Mesendoderm (in vitro differentiated cells): ENCODE results near the gene CTNND2.

Experiments used
- DNase-seq: peaks from one replicate; pipeline ENCODE4 v3.0.0; 2013
- H2AK5ac ChIP-seq: 2 replicates; pipeline ENCODE4 v1.6.1; 2013; ENCODE audit warnings: low read length, inconsistent platforms
- H2BK120ac ChIP-seq: 2 replicates; pipeline ENCODE4 v1.6.1; 2013; ENCODE audit warnings: low read depth, mild to moderate bottlenecking, low read length, moderate library complexity, mixed read lengths
- H2BK15ac ChIP-seq: replicated peaks from 2 replicates; pipeline ENCODE4 v1.6.1; 2013; ENCODE audit warnings: low read depth, mild to moderate bottlenecking, moderate library complexity
- H2BK5ac ChIP-seq: 2 replicates; pipeline ENCODE4 v1.6.1; 2013; ENCODE audit warnings: low read length, inconsistent platforms
- H3K18ac ChIP-seq: 2 replicates; pipeline ENCODE4 v1.6.1; 2013; ENCODE audit warnings: mild to moderate bottlenecking, low read length, mixed read lengths
- H3K23ac ChIP-seq: one replicate; pipeline ENCODE4 v1.6.1; 2013; ENCODE audit warnings: low read length
- H3K27ac ChIP-seq: 2 replicates; pipeline ENCODE4 v1.5.1; 2013; ENCODE audit warnings: low read depth, mild to moderate bottlenecking, inconsistent platforms, low read length, moderate library complexity
- H3K27me3 ChIP-seq: 2 replicates; pipeline ENCODE4 v1.6.1; 2013; ENCODE audit warnings: low read length, control low read depth, mild to moderate bottlenecking, inconsistent platforms; ENCODE audit not compliant: insufficient read depth, poor library complexity
- H3K36me3 ChIP-seq: 2 replicates; pipeline ENCODE4 v1.6.1; 2013; ENCODE audit warnings: low read length, inconsistent platforms; ENCODE audit not compliant: control insufficient read depth, insufficient read depth
- H3K4ac ChIP-seq: one replicate; pipeline ENCODE4 v1.6.1; 2013; ENCODE audit warnings: low read depth, mild to moderate bottlenecking, low read length, moderate library complexity
- H3K4me1 ChIP-seq: 2 replicates; pipeline ENCODE4 v1.6.1; 2013; ENCODE audit warnings: low read depth, low read length, inconsistent platforms; ENCODE audit not compliant: control insufficient read depth
- H3K4me2 ChIP-seq: 2 replicates; pipeline ENCODE4 v1.6.1; 2013; ENCODE audit warnings: low read length
- H3K4me3 ChIP-seq: 2 replicates; pipeline ENCODE4 v1.5.1; 2013; ENCODE audit warnings: mild to moderate bottlenecking, low read length
- H3K56ac ChIP-seq: one replicate; pipeline ENCODE4 v1.6.1; 2013; ENCODE audit warnings: low read length
- H3K79me1 ChIP-seq: 2 replicates; pipeline ENCODE4 v1.6.1; 2013; ENCODE audit warnings: low read length, inconsistent platforms
- H3K79me2 ChIP-seq: 2 replicates; pipeline ENCODE4 v1.6.1; 2013; ENCODE audit warnings: mild to moderate bottlenecking, low read length; ENCODE audit not compliant: control insufficient read depth, insufficient read depth
- H3K9ac ChIP-seq: 2 replicates; pipeline ENCODE4 v1.6.1; 2013; ENCODE audit warnings: low read length, inconsistent platforms
- H4K5ac ChIP-seq: one replicate; pipeline ENCODE4 v1.6.1; 2013; ENCODE audit warnings: low read length
- H4K8ac ChIP-seq: one replicate; pipeline ENCODE4 v1.6.1; 2013; ENCODE audit warnings: low read depth, mild to moderate bottlenecking, control low read depth, low read length, moderate library complexity
- WGBS: extraction: QIAGEN DNeasy Blood & Tissue Kit; methylation state at CpG from one replicate; pipeline ENCODE4 v1.1.7; 2013; ENCODE audit warnings: low lambda C conversion rate, missing lambda C conversion rate; ENCODE audit not compliant: insufficient coverage; ENCODE audit errors: extremely low coverage; 5-methylcytosine and 5-hydroxymethylcytosine counted together

Gene CTNND2

GRCh38 chr5:11335881-11336760 lies 568.1 kb downstream of the CTNND2 start:
- Histone ChIP-seq H3K27ac (no peak overlapping the region), H3K4ac (no peak overlapping the region), H3K4me3 (no peak overlapping the region), H2BK15ac (no peak overlapping the region), H3K4me2 (no peak overlapping the region), H2AK5ac (no peak overlapping the region), H2BK120ac (no peak overlapping the region), H3K79me2 (no peaks in the 10 kb centered on the region), H3K9ac (no peak overlapping the region), H3K23ac (no peak overlapping the region), H3K18ac (no peak overlapping the region), H3K4me1 (no peaks in the 10 kb centered on the region), H4K5ac (no peak overlapping the region), H4K8ac (no peak overlapping the region), H3K56ac (no peak overlapping the region), H3K27me3 (no peaks in the 10 kb centered on the region), H2BK5ac (no peak overlapping the region), H3K36me3 (no peaks in the 10 kb centered on the region), H3K79me1 (no peaks in the 10 kb centered on the region)
- WGBS: no CpG with 5 or more reads among the region's 3 CpGs
- peak; percentile 4 for DNase-seq

DNA sequence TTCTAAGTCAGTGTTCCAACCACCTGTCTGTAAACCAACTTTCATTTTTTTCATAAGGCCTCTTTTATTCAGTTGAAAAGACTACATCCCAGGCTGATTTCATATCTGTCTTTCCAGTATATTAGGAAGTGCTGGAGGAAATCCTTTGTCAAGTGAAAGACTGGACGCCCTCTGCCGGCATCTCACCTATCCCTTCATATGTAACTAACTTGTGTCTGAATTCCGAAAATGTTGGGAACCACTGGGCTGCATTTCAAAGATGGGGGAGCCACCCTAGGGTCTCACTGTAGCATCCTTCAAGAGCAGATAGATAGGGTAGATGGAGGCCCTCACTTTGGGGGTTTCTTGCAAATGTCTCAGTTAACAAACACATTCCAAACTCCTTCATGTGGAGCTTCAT lies 569.8 kb downstream of the CTNND2 start:
- H3K4me1 ChIP-seq: no peaks in the 10 kb centered on the region
- no CpG with 5 or more reads among the region's 3 CpGs for WGBS
- H3K27me3 ChIP-seq: no peaks in the 10 kb centered on the region

DNA sequence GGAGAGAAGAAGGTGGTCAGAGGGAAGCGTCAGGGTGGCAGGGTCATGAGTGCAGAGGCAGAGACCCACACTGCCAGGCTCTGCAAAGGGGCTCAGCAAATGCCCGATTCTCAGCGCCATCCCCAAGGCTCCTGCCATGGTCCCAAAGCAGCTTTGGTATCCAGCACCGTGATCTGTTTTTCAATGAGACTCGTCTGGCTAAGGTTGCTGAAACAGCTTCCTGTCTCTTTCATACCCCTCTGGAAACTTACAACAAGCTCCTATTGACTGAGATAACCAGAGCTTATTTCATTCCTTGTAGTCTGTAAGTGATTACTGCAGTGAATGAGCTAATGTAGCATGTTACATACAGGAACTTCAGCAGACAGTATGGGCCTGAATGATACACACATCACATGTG lies 574.6 kb downstream of the CTNND2 start:
- H3K9ac ChIP-seq: no peak overlapping the region
- H3K79me1 ChIP-seq: no peaks in the 10 kb centered on the region
- H3K36me3 ChIP-seq: no peaks in the 10 kb centered on the region
- H4K8ac ChIP-seq: no peak overlapping the region
- H3K27me3 ChIP-seq: no peaks in the 10 kb centered on the region
- no peak overlapping the region for H2BK5ac ChIP-seq
- no peak overlapping the region for H2BK120ac ChIP-seq
- no peak overlapping the region for H3K18ac ChIP-seq
- no peak overlapping the region for H3K27ac ChIP-seq
- H4K5ac ChIP-seq: no peak overlapping the region
- H3K23ac ChIP-seq: no peak overlapping the region
- WGBS: no CpG with 5 or more reads among the region's 5 CpGs
- H3K56ac ChIP-seq: no peak overlapping the region
- DNase-seq: no peak
- H3K4ac ChIP-seq: no peak overlapping the region
- H2BK15ac ChIP-seq: no peak overlapping the region
- H2AK5ac ChIP-seq: no peak overlapping the region
- H3K4me3 ChIP-seq: no peak overlapping the region
- H3K4me2 ChIP-seq: no peak overlapping the region
- H3K79me2 ChIP-seq: no peaks in the 10 kb centered on the region
- no peaks in the 10 kb centered on the region for H3K4me1 ChIP-seq

More for the DNA sequence above, 569.8 kb downstream of the CTNND2 start:
- no peak overlapping the region for H2BK5ac ChIP-seq
- H3K79me1 ChIP-seq: no peaks in the 10 kb centered on the region
- H2AK5ac ChIP-seq: no peak overlapping the region
- H3K4me3 ChIP-seq: no peak overlapping the region
- DNase-seq: no peak
- no peak overlapping the region for H4K5ac ChIP-seq
- H3K4ac ChIP-seq: no peak overlapping the region
- no peak overlapping the region for H3K23ac ChIP-seq
- H2BK15ac ChIP-seq: no peak overlapping the region
- H3K9ac ChIP-seq: no peak overlapping the region
- no peaks in the 10 kb centered on the region for H3K36me3 ChIP-seq
- H3K18ac ChIP-seq: no peak overlapping the region
- H3K56ac ChIP-seq: no peak overlapping the region
- no peak overlapping the region for H4K8ac ChIP-seq
- no peak overlapping the region for H2BK120ac ChIP-seq
- H3K79me2 ChIP-seq: no peaks in the 10 kb centered on the region
- H3K27ac ChIP-seq: no peak overlapping the region
- H3K4me2 ChIP-seq: no peak overlapping the region

DNA sequence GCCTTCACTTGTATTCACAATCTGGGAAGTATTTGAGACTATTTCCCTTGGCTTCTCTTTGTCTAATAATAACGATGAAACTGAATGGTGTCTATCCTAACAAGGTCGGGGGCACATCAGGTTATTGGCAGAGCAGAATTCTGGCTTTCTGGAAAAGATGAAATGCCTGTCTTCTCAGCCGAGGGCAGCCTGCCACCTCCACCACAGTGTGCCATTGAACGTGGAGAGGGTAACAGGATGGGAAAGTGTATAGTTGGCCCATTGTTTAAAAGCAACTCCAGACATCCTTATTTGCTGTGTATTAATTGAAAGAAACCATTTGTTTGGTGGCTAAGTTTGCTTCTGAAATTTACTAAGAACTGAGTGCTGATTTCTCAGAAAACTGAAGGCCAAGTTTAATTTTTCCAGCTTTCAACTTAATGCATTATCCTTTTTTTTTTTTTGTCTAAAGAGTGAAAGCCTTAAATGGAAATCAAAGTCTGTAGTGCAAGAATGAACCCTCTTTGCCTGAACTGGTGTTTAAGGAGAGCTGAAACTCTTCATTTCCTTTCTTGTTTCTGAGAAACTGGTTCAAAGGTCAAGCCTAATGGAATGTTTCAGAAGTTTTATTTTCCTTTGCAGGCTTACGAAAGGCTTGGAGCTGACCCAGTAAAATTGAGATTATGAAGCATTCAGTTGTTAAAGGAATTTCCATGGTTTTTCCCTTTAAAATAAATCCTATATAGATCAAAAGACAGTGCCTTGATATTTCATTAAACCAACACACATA lies 579.5 kb downstream of the CTNND2 start:
- H3K79me1 ChIP-seq: no peaks in the 10 kb centered on the region
- no peak overlapping the region for H2BK120ac ChIP-seq
- H3K23ac ChIP-seq: no peak overlapping the region
- no peak overlapping the region for H2BK15ac ChIP-seq
- no peaks in the 10 kb centered on the region for H3K27me3 ChIP-seq
- H3K79me2 ChIP-seq: no peaks in the 10 kb centered on the region
- H3K4me3 ChIP-seq: no peak overlapping the region
- no peak overlapping the region for H3K4me2 ChIP-seq
- no peaks in the 10 kb centered on the region for H3K4me1 ChIP-seq
- no peak overlapping the region for H3K18ac ChIP-seq
- no peak overlapping the region for H3K56ac ChIP-seq
- no peak overlapping the region for H3K9ac ChIP-seq
- no peak for DNase-seq
- no peak overlapping the region for H4K8ac ChIP-seq
- no peaks in the 10 kb centered on the region for H3K36me3 ChIP-seq
- WGBS: no CpG with 5 or more reads among the region's 5 CpGs
- no peak overlapping the region for H2BK5ac ChIP-seq
- H4K5ac ChIP-seq: no peak overlapping the region
- H3K4ac ChIP-seq: no peak overlapping the region
- no peak overlapping the region for H2AK5ac ChIP-seq
- no peak overlapping the region for H3K27ac ChIP-seq

GRCh38 chr5:11323761-11324160 lies 580.5 kb downstream of the CTNND2 start:
- WGBS: no CpG with 5 or more reads among the region's 4 CpGs

More at GRCh38 chr5:11323761-11324160, 580.5 kb downstream of the CTNND2 start:
- Histone ChIP-seq H3K27ac (no peak overlapping the region), H3K4me2 (no peak overlapping the region), H3K36me3 (no peaks in the 10 kb centered on the region), H3K4ac (no peak overlapping the region), H2BK5ac (no peak overlapping the region), H3K27me3 (no peaks in the 10 kb centered on the region), H3K18ac (no peak overlapping the region), H3K4me3 (no peak overlapping the region), H4K5ac (no peak overlapping the region), H2BK15ac (no peak overlapping the region), H3K23ac (no peak overlapping the region), H3K56ac (no peak overlapping the region), H3K79me2 (no peaks in the 10 kb centered on the region), H2BK120ac (no peak overlapping the region), H3K9ac (no peak overlapping the region), H4K8ac (no peak overlapping the region), H3K79me1 (no peaks in the 10 kb centered on the region), H3K4me1 (no peaks in the 10 kb centered on the region), H2AK5ac (no peak overlapping the region)
- DNase-seq: no peak
